MG63 (cell line): ENCODE data around the gene TPSB2. TPM values are rescaled to one million over a fixed set of nuclear protein-coding genes. Genes with fewer than 3 reads are reported as not detected.

Source experiments
- DNase-seq: peaks from one replicate; pipeline ENCODE4 v3.0.0-alpha.2; 2020
- H3K27me3 ChIP-seq: fragments of 250-450 bp; sonication (Bioruptor Pico); 2 replicates; pipeline ENCODE4 v1.5.1; 2020; ENCODE audit warnings: mild to moderate bottlenecking, moderate library complexity
- H3K36me3 ChIP-seq: fragments of 250-450 bp; sonication (Bioruptor Pico); 2 replicates; pipeline ENCODE4 v1.5.1; 2020; ENCODE audit warnings: mild to moderate bottlenecking, moderate library complexity
- H3K4me3 ChIP-seq: fragments of 250-450 bp; sonication (Bioruptor Pico); 2 replicates; pipeline ENCODE4 v1.5.1; 2020; ENCODE audit warnings: mild to moderate bottlenecking, moderate library complexity
- H3K9me3 ChIP-seq: fragments of 250-450 bp; sonication (Bioruptor Pico); 2 replicates; pipeline ENCODE4 v1.5.1; 2020; ENCODE audit warnings: mild to moderate bottlenecking, moderate library complexity
- total RNA-seq: library from RNA; depleted of rRNA; stranded (reverse); fragments of >200 nt; shearing (Covaris generic); gene quantifications from 2 replicates; pipeline ENCODE4 v1.2.3, GENCODE V29; 2014; ENCODE audit warnings: low replicate concordance

TPSB2 gene
- total RNA-seq, 1 experiment from 2014 or later: not detected

- Histone ChIP-seq H3K4me3 (no peak overlapping the region), H3K27me3 (no peaks in the 10 kb centered on the region; the same call in 1 of the 2 replicates), H3K36me3 (no peaks in the 10 kb centered on the region), H3K9me3 (no peaks in the 10 kb centered on the region)
- DNase-seq: no peak
These were observed 11.7 kb downstream of the TPSB2 start for GRCh38 chr16:1218061-1218929.

GRCh38 chr16:1217526-1217925, 12.5 kb downstream of the TPSB2 start:
- Histone ChIP-seq H3K9me3 (no peaks in the 10 kb centered on the region), H3K27me3 (no peaks in the 10 kb centered on the region; the same call in 1 of the 2 replicates), H3K4me3 (no peak overlapping the region), H3K36me3 (no peaks in the 10 kb centered on the region)
- DNase-seq: no peak

DNA sequence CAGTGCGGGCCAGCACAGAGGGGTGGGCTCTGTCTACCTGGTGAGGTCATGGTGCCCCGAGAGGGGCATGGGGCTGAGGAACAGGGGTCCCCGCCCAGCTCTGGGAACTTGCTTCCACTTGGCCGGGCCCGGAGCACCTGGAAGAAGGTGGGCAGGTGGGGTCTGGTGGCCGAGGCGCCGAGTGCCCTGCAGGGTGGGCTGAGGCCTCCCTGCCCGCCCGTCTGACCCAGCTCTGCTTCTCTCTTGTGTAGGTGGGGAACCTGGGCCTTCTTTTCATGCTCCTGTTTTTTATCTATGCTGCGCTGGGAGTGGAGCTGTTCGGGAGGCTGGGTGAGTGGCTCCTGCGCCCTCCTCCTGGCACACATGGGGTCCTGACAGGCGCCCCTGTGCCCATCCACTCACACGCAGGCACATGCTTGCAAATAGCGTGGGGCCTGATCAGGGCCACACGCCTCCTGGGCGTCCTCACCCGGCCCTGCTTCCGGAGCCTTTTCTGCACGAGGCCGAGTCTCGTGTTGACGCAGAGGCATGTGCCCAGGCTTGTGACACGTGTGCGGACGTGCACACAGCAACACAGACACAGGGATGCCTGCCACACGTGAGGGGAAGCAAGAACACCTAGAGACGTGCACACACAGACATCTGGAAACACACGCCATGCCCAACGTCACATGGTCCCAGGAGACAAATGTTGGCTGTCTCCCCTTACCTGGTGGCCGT, 13.1 kb downstream of the TPSB2 start:
- Histone ChIP-seq H3K9me3 (no peaks in the 10 kb centered on the region), H3K36me3 (no peaks in the 10 kb centered on the region), H3K27me3 (no peaks in the 10 kb centered on the region; the same call in 1 of the 2 replicates), H3K4me3 (no peak overlapping the region)
- no peak for DNase-seq

GRCh38 chr16:1216296-1216619, 13.7 kb downstream of the TPSB2 start:
- Histone ChIP-seq H3K27me3 (no peaks in the 10 kb centered on the region; the same call in 1 of the 2 replicates), H3K9me3 (no peaks in the 10 kb centered on the region), H3K4me3 (no peak overlapping the region), H3K36me3 (no peaks in the 10 kb centered on the region)
- no peak for DNase-seq

- no peak overlapping the region for H3K4me3 ChIP-seq
- no peaks in the 10 kb centered on the region; the same call in 1 of the 2 replicates for H3K27me3 ChIP-seq
- no peak for DNase-seq
- no peaks in the 10 kb centered on the region for H3K9me3 ChIP-seq
- no peaks in the 10 kb centered on the region for H3K36me3 ChIP-seq
These were observed 14.2 kb downstream of the TPSB2 start for GRCh38 chr16:1215574-1216295.

- Histone ChIP-seq H3K9me3 (no peaks in the 10 kb centered on the region), H3K36me3 (no peaks in the 10 kb centered on the region), H3K4me3 (no peak overlapping the region), H3K27me3 (no peaks in the 10 kb centered on the region)
- DNase-seq: no peak
These were observed 15.3 kb downstream of the TPSB2 start for GRCh38 chr16:1214719-1215118.

DNA sequence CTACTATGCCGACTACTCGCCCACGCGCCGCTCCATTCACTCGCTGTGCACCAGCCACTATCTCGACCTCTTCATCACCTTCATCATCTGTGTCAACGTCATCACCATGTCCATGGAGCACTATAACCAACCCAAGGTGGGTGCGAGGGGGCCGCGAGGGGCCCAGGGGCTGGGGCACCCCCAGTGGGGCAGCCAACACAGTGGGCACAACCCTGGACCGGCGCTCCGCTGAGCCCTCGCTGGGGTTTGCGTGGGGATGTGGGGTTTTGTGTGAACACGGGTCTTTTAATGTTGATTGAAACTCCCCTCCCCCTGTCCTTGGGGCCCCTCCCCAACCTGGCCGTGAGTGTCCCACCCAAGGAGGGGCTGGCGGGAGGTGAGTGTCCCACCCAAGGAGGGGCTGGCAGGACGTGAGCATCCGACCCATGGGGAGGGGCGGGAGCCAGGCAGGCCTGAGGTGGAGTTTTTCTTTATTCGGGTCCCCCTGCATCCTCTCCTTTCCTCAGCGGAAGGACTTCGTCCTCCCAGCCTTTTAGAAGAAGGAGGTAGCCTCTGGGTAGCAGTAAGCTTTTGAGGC, 16.1 kb downstream of the TPSB2 start:
- H3K9me3 ChIP-seq: no peaks in the 10 kb centered on the region
- no peaks in the 10 kb centered on the region for H3K36me3 ChIP-seq
- H3K4me3 ChIP-seq: no peak overlapping the region
- H3K27me3 ChIP-seq: no peaks in the 10 kb centered on the region
- DNase-seq: no peak

DNA sequence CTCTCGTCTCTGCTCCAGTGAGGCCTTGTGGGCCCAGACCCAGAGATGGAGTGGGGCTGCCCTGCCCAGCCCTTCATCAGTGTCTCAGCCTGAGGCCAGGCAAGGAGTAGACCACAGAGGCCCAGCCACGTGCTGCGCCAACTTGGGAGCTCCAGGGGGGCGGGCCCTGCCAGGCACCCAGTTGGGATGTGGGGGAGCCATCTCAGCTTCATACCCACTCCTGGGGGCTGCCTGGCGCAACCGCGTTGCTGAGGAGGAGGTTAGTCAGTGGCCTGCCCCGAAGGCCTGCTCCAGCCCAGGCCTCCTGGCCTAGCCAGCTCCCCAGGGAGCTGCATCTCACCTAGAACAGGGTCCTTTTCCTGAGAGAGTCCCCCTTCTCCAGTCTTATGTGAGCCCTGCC, 16.8 kb downstream of the TPSB2 start:
- Histone ChIP-seq H3K27me3 (no peaks in the 10 kb centered on the region; the same call in 1 of the 2 replicates), H3K36me3 (no peaks in the 10 kb centered on the region), H3K4me3 (no peak overlapping the region), H3K9me3 (no peaks in the 10 kb centered on the region)
- DNase-seq: no peak

GRCh38 chr16:1212616-1213194, 17.3 kb downstream of the TPSB2 start:
- DNase-seq: no peak
- Histone ChIP-seq H3K4me3 (no peak overlapping the region), H3K9me3 (no peaks in the 10 kb centered on the region), H3K36me3 (no peaks in the 10 kb centered on the region), H3K27me3 (no peaks in the 10 kb centered on the region; the same call in 1 of the 2 replicates)

GRCh38 chr16:1211451-1212268, 18.3 kb downstream of the TPSB2 start:
- H3K36me3 ChIP-seq: no peaks in the 10 kb centered on the region
- H3K9me3 ChIP-seq: no peaks in the 10 kb centered on the region
- no peak overlapping the region for H3K4me3 ChIP-seq
- H3K27me3 ChIP-seq: no peaks in the 10 kb centered on the region; the same call in 1 of the 2 replicates
- DNase-seq: no peak

- Histone ChIP-seq H3K4me3 (no peak overlapping the region), H3K36me3 (no peaks in the 10 kb centered on the region), H3K9me3 (no peaks in the 10 kb centered on the region), H3K27me3 (no peaks in the 10 kb centered on the region; the same call in 1 of the 2 replicates)
- no peak for DNase-seq
These were observed 19.5 kb downstream of the TPSB2 start for GRCh38 chr16:1210461-1210860.

DNA sequence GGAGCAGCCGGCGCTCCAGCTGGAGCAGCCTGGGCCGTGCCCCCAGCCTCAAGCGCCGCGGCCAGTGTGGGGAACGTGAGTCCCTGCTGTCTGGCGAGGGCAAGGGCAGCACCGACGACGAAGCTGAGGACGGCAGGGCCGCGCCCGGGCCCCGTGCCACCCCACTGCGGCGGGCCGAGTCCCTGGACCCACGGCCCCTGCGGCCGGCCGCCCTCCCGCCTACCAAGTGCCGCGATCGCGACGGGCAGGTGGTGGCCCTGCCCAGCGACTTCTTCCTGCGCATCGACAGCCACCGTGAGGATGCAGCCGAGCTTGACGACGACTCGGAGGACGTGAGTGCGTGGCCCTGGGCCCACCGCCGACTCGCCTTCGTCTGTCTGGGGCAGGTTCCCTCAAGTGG, 20.9 kb downstream of the TPSB2 start:
- peaks cover 2% of the 10 kb centered on the region; the same call in 1 of the 2 replicates for H3K27me3 ChIP-seq
- DNase-seq: no peak

GRCh38 chr16:1208239-1208830, 21.6 kb downstream of the TPSB2 start:
- Histone ChIP-seq H3K27me3 (peaks cover 2% of the 10 kb centered on the region; the same call in 1 of the 2 replicates), H3K4me3 (no peak overlapping the region), H3K36me3 (no peaks in the 10 kb centered on the region), H3K9me3 (no peaks in the 10 kb centered on the region)
- no peak for DNase-seq

More for the DNA sequence above, 20.9 kb downstream of the TPSB2 start:
- Histone ChIP-seq H3K36me3 (no peaks in the 10 kb centered on the region), H3K4me3 (no peak overlapping the region), H3K9me3 (no peaks in the 10 kb centered on the region)

- peaks cover 2% of the 10 kb centered on the region; the same call in 1 of the 2 replicates for H3K27me3 ChIP-seq
- no peak overlapping the region for H3K4me3 ChIP-seq
- H3K36me3 ChIP-seq: no peaks in the 10 kb centered on the region
- no peaks in the 10 kb centered on the region for H3K9me3 ChIP-seq
- no peak for DNase-seq
These were observed 23.2 kb downstream of the TPSB2 start for GRCh38 chr16:1206786-1207185.

- H3K4me3 ChIP-seq: no peak overlapping the region
- peaks cover 2% of the 10 kb centered on the region; the same call in 1 of the 2 replicates for H3K27me3 ChIP-seq
- no peaks in the 10 kb centered on the region for H3K36me3 ChIP-seq
- no peaks in the 10 kb centered on the region for H3K9me3 ChIP-seq
- no peak for DNase-seq
These were observed 23.7 kb downstream of the TPSB2 start for GRCh38 chr16:1206326-1206725.
